Activated CD4-positive, alpha-beta memory T cell treated with anti-CD3 and anti-CD28 coated beads for 36 hours (primary cell): ENCODE measurements around the gene EXOSC10. TPM values are rescaled to one million over a fixed set of nuclear protein-coding genes. Genes with fewer than 3 reads are reported as not detected.
"Not testable (repeated sequence)": the region's sequence is repeated elsewhere in the genome, so short reads cannot be mapped to it uniquely, and the experiment has no call there.

Experiments
- CTCF ChIA-PET: fragments of 350-600 bp; sonication (Branson Sonifier 250); formaldehyde crosslinking; loops from one replicate; lab custom pipeline; 2021; ENCODE audit warnings: antibody characterized with exemption, inconsistent platforms; lab: Charles Lee
- POLR2A ChIA-PET: fragments of 350-600 bp; sonication (Branson Sonifier 250); formaldehyde crosslinking; loops from one replicate; lab custom pipeline; 2021; ENCODE audit warnings: antibody characterized with exemption; lab: Charles Lee
- DNase-seq: peaks from one replicate; pipeline ENCODE4 v3.0.0-alpha.2; 2020
- H3K27ac Mint-ChIP-seq: one replicate; pipeline ENCODE4 v1.8.0; 2021; ENCODE audit warnings: mixed read lengths
- H3K27me3 Mint-ChIP-seq: one replicate; pipeline ENCODE4 v1.8.0; 2021; ENCODE audit warnings: mixed read lengths
- H3K36me3 Mint-ChIP-seq: one replicate; pipeline ENCODE4 v1.8.0; 2021; ENCODE audit warnings: mixed read lengths
- H3K4me1 Mint-ChIP-seq: one replicate; pipeline ENCODE4 v1.8.0; 2021; ENCODE audit warnings: low read depth, mixed read lengths
- H3K4me3 Mint-ChIP-seq: one replicate; pipeline ENCODE4 v1.8.0; 2021; ENCODE audit warnings: mild to moderate bottlenecking, mixed read lengths
- H3K9me3 Mint-ChIP-seq: one replicate; pipeline ENCODE4 v1.8.0; 2021; ENCODE audit warnings: mixed read lengths
- intact Hi-C: fragments of 100-400 bp; cut with micrococcal nuclease; formaldehyde crosslinking; loops from one replicate; pipeline ENCODE4 v1.15.1; 2023
- total RNA-seq, 2 experiments: library from RNA; stranded (reverse); gene quantifications; one replicate each; pipeline ENCODE4 v1.2.3, GENCODE V29; 2021

EXOSC10 gene
- total RNA-seq, 2 experiments from 2014 or later = 62.1 to 70.0 TPM

DNA sequence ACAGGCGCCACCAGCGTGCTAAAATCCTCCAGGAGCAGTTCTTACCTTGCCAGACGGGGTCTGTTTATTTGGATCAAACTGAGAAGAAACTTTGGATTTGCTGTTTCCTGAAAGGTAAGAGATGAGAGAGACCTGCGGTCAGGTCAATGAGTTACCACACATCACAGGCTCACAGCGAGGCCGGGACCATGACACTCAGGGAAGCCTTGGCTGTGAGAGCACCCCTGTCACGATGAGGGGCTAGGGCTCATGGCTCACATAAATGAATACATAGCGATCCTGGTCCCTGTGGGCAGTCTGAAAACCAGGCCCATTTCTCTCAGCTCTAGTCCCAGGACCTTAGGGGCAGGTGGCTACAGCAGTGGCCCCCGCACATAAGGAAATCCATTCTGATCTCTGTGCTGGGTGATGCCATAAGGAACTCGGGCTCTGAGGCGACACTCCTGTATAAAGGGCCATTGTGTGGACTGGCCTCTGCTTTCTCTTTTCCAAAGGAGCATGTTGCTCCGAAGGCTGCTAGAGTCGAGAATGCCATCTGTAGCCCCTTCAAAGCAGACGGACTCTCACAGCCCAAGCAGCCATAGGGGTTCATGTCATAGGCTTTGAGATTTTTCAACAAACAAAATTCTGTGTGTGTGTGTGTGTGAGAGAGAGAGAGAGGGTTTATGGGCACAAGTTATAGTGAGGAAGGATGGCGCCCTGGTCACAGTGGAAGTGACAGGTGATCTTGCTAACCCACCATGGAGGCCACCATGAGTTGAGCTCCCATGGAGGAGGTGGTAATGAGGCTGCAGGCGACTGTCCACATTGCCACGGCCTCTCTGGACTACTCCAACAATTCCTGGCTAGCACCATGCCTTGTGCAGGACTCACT is 30.8 kb downstream of the EXOSC10 start:
- H3K4me3 Mint-ChIP-seq = no peak overlapping the region
- H3K27me3 Mint-ChIP-seq = no peaks in the 10 kb centered on the region
- no peak overlapping the region for H3K27ac Mint-ChIP-seq
- ChIA-PET POLR2A (no interaction called here), CTCF (interaction anchor here (1.2 to 2.6 kb wide), 3 partner anchors 8 to 31 kb away, joined by 4 to 10 read pairs (median 5); partner anchors contain the start of gene SRM)
- no peaks in the 10 kb centered on the region for H3K9me3 Mint-ChIP-seq
- peaks cover under 1% of the 10 kb centered on the region for H3K4me1 Mint-ChIP-seq
- intact Hi-C loops = loop anchor here (10.0 kb wide), 1 partner anchor 196 kb away; the partner anchor contains the start of gene MTOR
- H3K36me3 Mint-ChIP-seq = peaks cover 59% of the 10 kb centered on the region
- DNase-seq = no peak

DNA sequence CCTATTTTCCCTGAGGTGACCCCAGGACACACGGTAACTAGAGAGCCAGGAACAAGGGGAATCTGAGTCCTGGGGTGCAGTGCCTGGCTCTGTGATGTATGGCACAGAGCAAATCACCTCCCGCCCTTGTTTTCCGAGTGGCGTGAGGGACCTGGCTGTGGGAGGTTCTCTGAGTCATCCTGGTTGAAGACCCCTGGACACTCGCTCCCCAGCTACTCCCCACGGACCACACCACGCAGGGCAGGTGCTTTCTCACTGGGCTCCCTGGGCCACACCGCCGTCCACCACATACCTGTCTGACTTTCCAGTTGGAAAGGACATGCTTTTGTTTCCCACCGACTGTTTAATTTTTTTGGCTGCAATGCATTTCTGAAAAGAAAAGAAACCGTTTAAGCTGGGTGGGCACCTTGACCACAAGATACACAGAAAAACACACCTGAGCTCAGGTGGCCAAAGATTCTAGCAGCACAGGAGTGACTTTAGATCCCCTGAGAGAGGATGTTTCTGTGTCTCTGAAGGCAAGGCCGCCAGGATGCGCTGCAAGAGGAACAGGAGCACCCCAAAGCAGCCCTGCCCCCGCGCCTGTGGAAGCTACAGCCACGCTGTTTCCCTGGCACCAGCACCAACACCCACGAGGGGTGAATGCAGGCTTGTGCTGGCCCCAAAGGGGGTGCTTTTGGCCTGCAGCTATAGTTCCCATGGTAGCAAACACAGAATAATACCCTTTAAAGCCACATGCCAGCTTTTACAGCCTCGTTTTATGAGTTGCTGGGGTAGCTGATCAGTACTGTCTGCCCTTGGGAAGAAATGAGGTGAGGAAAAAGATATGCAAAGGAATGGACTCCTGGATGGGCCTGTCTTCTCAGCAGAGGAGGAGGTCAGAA is 31.7 kb downstream of the EXOSC10 start:
- no peak for DNase-seq
- intact Hi-C loops = loop anchor here (10.0 kb wide), 1 partner anchor 197 kb away; the partner anchor contains the start of gene MTOR
- H3K4me1 Mint-ChIP-seq = peaks cover 9% of the 10 kb centered on the region
- H3K4me3 Mint-ChIP-seq = no peak overlapping the region
- no peaks in the 10 kb centered on the region for H3K27me3 Mint-ChIP-seq
- POLR2A ChIA-PET = no interaction called here
- peaks cover 58% of the 10 kb centered on the region for H3K36me3 Mint-ChIP-seq
- CTCF ChIA-PET = interaction anchor here (1.2 kb wide), 1 partner anchor 30 kb away, joined by 5 read pairs; no protein-coding TSS in a partner anchor
- H3K27ac Mint-ChIP-seq = no peak overlapping the region
- no peaks in the 10 kb centered on the region for H3K9me3 Mint-ChIP-seq

DNA sequence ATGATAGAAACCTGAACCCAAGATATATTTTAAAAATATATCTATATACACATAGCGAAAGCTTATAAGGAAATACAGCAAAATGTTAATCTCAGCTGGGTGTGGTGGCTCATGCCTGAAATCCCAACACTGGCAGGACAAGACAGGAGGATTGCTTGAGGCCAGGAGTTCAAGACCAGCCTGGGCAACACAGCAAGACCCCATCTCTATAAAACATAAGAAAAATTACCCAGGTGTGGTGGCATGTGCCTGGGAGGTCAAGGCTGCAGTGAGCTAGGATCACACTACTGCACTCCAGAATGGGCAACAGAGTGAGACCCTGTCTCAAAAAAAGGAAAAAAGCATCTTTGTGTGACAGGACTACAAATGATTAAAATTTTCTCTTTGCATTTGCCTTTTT is 33.9 kb downstream of the EXOSC10 start:
- no peaks in the 10 kb centered on the region for H3K9me3 Mint-ChIP-seq
- peaks cover 27% of the 10 kb centered on the region for H3K4me1 Mint-ChIP-seq
- ChIA-PET POLR2A (no interaction called here), CTCF (interaction anchor here (8.2 kb wide), 1 partner anchor 29 kb away, joined by 85 read pairs; no protein-coding TSS in a partner anchor)
- no peak for DNase-seq
- H3K27me3 Mint-ChIP-seq = no peaks in the 10 kb centered on the region
- intact Hi-C loops = loop anchor here (10.0 kb wide), 1 partner anchor 199 kb away; the partner anchor contains the start of gene MTOR
- no peak overlapping the region for H3K4me3 Mint-ChIP-seq
- no peak overlapping the region for H3K27ac Mint-ChIP-seq
- H3K36me3 Mint-ChIP-seq = peaks cover 45% of the 10 kb centered on the region

DNA sequence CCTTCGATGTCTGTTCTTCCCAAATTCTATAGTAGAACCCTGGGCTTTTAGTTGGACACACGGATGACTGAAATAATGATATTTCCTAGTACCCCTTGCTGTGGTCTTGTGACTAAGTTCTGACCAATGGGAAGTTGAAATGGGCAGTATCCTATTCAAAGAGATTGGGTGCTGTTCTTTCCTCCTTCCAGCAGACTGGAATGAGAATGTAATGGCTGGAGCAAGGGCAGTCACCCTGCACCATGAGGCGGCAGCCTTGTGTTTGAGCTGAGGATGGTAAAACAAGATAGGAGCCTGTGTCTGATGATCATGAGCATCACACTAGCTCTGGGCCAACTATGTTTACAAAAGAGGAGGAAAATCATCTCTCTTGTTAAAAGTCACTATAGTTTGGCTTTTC is 34.7 kb downstream of the EXOSC10 start:
- H3K4me3 Mint-ChIP-seq = no peak overlapping the region
- POLR2A ChIA-PET = no interaction called here
- no peaks in the 10 kb centered on the region for H3K27me3 Mint-ChIP-seq
- CTCF ChIA-PET = interaction anchor here (8.2 kb wide), 1 partner anchor 28 kb away, joined by 85 read pairs; no protein-coding TSS in a partner anchor
- DNase-seq = no peak
- no peaks in the 10 kb centered on the region for H3K9me3 Mint-ChIP-seq
- peaks cover 44% of the 10 kb centered on the region for H3K36me3 Mint-ChIP-seq
- peaks cover 30% of the 10 kb centered on the region for H3K4me1 Mint-ChIP-seq
- H3K27ac Mint-ChIP-seq = no peak overlapping the region
- intact Hi-C loops = loop anchor here (10.0 kb wide), 1 partner anchor 200 kb away; the partner anchor contains the start of gene MTOR

DNA sequence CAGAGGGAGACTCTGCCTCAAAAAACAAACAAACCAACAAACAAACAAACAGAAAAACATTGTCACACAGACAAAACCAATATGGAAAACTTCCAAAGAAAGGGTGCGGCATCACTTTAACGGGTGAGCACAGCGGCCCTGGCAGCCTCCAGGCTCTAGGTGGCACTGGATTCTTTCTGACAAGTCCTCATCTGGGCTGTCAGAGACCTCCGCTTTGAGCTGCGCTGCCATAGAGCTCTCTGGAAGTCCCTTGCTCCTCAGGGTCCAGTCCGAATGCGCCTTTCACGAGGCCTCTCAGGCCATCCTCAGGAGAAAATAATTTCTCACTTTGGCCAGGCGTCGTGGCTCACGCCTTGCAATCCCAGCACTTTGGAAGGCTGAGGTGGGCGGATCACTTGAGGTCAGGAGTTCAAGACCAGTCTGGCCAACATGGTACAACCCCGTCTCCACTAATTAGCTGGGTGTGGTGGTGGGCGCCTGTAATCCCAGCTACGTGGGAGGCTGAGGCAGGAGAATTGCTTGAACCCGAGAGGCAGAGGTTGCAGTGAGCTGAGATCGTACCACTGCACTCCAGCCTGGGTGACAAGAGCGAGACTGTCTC is 35.6 kb downstream of the EXOSC10 start:
- CTCF ChIA-PET = interaction anchor here (8.2 kb wide), 1 partner anchor 27 kb away, joined by 85 read pairs; no protein-coding TSS in a partner anchor
- intact Hi-C loops = loop anchor here (10.0 kb wide), 1 partner anchor 201 kb away; the partner anchor contains the start of gene MTOR
- not testable (repeated sequence) for DNase-seq

DNA sequence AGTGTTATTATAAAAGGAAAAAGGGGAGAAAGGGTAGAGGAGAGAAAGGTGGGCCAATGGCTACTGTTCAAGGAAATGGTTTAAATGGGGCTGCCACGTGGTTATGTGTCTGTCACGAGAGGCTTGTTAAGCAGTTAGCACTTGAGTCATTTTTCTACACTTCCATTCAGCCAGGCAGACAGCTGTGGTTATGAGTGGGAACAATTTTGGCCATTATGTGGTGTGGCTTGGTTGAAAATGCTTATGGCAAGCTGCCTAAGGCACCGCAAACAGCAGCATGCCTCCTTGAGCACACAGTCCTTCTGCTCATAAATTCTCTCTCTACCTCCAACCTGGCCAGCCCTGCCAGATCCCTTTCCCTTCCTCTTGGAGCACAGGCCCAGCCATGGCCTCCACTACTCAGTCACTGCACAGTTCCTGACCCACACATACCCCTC is 36.7 kb downstream of the EXOSC10 start:
- Mint-ChIP-seq H3K4me3 (no peak overlapping the region), H3K9me3 (no peaks in the 10 kb centered on the region), H3K4me1 (peaks cover 40% of the 10 kb centered on the region), H3K36me3 (peaks cover 37% of the 10 kb centered on the region), H3K27ac (peak overlapping the region; percentile 63), H3K27me3 (no peaks in the 10 kb centered on the region)
- DNase-seq = peak; percentile 72
- POLR2A ChIA-PET = interaction anchor here (0.9 to 2.6 kb wide), 2 partner anchors 25 to 35 kb away, joined by 3 to 8 read pairs; no protein-coding TSS in a partner anchor
- CTCF ChIA-PET = interaction anchor here (8.2 kb wide), 1 partner anchor 26 kb away, joined by 85 read pairs; no protein-coding TSS in a partner anchor
- intact Hi-C loops = loop anchor here (10.0 kb wide), 1 partner anchor 202 kb away; the partner anchor contains the start of gene MTOR

More for the DNA sequence above, 35.6 kb downstream of the EXOSC10 start:
- H3K4me1 Mint-ChIP-seq = peaks cover 31% of the 10 kb centered on the region
- H3K4me3 Mint-ChIP-seq, H3K9me3 Mint-ChIP-seq, H3K27me3 Mint-ChIP-seq, H3K27ac Mint-ChIP-seq, POLR2A ChIA-PET: not testable (repeated sequence)
- peaks cover 39% of the 10 kb centered on the region for H3K36me3 Mint-ChIP-seq

DNA sequence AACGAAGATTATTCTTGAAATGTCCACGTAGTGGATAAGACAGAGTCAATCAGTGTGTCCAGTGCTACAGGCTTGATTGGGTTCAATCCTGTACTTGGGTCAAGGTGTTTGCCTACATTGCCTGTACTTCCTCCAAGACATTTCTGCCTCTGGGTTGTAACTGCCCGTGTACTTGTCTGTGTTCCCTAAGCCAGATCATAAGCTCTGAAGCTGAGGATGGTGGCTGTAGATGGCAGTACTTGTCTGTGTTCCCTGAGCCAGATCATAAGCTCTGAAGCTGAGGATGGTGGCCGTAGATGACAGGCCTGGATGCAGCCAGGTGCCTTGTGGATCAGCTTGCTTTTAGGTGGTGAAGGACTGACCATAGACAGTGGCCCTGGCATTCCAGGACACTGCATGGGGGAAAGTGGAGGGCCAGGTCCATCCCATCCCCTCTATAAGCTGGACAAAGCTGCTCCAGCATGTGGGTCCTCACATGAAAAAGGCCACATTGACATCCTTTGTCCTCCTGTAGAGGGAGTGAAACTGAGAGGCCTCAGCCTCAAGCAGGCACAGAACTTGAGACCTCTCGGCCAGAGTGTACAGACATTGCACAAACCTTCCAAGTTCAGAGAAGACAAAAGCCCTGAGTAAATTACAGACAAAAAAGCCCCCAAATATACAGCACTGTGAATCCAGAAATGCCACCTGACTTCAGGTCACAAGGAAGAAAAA is 37.9 kb downstream of the EXOSC10 start:
- Mint-ChIP-seq H3K36me3 (peaks cover 40% of the 10 kb centered on the region), H3K4me3 (peak overlapping the region; percentile 94)

DNA sequence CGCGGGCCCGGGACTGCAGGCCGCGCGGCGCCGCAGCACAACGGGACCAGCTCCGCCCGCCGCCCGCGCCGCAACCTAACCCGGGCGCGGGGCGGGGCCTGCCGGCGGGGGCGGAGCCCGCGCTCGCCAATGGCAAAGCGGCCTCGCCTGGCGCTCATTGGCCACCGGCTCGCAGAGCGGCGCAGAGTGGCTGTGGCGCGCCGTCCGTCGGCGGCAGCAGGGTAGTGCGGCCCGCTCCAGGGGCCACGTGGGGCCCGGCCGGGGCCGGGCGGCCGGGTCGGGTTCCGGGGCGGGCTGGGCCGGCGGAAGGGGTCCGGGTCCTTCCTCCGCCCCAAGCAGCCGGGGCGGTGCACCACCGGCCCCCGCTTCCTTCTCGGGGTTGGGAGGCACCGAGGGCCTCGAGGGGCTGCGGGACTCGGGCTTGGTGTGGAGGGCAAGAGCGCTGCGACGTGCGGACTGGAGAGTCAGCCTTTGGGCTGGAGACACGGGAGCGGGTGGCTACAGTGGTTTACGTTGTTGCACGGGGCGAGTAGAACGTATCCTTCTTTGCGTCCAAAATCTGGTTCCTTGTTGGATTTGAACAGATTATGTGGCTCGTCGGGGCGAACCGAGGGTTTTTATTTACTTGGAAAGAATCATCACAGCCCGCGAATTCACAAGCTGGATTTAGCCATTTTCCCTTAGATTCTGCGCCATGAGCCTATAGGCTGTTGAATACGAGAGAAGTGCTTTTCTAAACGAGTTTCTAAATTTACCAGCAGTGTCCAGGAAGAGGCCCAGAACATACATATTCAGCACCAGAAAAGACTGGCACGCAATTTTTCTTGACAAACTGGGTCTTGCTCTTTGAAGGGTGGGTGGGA is 39.5 kb downstream of the EXOSC10 start, which contains the start of gene SRM:
Gene SRM (minus strand): TSS at position 51 of the 863 bp plus-strand sequence. CDS start 75 bp downstream, outside the sequence.
- Mint-ChIP-seq H3K4me3 (peak within 1 kb of the TSS; percentile 94), H3K9me3 (no peaks in the 10 kb centered on the region), H3K27ac (peak within 1 kb of the TSS; percentile 93), H3K4me1 (peaks cover 46% of the 10 kb centered on the region), H3K36me3 (peaks cover 34% of the 10 kb centered on the region), H3K27me3 (no peaks in the 10 kb centered on the region)
- peak; percentile 93 for DNase-seq
- ChIA-PET POLR2A (interaction anchor here (0.7 to 3.1 kb wide), 8 partner anchors 9 to 98 kb away, joined by 3 to 15 read pairs (median 4); partner anchors contain the start of genes EXOSC10 and TARDBP), CTCF (interaction anchor here (1.3 to 8.2 kb wide), 4 partner anchors 10 to 582 kb away, joined by 4 to 85 read pairs (median 6); partner anchors contain the start of gene EXOSC10)
- intact Hi-C loops = loop anchor here (1.0 to 10.0 kb wide), 4 partner anchors 23 to 205 kb away; partner anchors contain the start of genes EXOSC10, MTOR and TARDBP

More for the DNA sequence above, 37.9 kb downstream of the EXOSC10 start:
- DNase-seq = no peak
- ChIA-PET CTCF (interaction anchor here (1.3 to 8.2 kb wide), 2 partner anchors 25 to 581 kb away, joined by 4 to 85 read pairs; no protein-coding TSS in a partner anchor), POLR2A (interaction anchor here (0.8 to 3.1 kb wide), 6 partner anchors 11 to 185 kb away, joined by 3 to 15 read pairs (median 4); partner anchors contain the start of genes EXOSC10 and TARDBP)
- intact Hi-C loops = loop anchor here (2.0 to 10.0 kb wide), 3 partner anchors 25 to 203 kb away; partner anchors contain the start of genes MTOR and TARDBP
- Mint-ChIP-seq H3K27ac (peak overlapping the region; percentile 93), H3K9me3 (no peaks in the 10 kb centered on the region), H3K27me3 (no peaks in the 10 kb centered on the region), H3K4me1 (peaks cover 46% of the 10 kb centered on the region)

DNA sequence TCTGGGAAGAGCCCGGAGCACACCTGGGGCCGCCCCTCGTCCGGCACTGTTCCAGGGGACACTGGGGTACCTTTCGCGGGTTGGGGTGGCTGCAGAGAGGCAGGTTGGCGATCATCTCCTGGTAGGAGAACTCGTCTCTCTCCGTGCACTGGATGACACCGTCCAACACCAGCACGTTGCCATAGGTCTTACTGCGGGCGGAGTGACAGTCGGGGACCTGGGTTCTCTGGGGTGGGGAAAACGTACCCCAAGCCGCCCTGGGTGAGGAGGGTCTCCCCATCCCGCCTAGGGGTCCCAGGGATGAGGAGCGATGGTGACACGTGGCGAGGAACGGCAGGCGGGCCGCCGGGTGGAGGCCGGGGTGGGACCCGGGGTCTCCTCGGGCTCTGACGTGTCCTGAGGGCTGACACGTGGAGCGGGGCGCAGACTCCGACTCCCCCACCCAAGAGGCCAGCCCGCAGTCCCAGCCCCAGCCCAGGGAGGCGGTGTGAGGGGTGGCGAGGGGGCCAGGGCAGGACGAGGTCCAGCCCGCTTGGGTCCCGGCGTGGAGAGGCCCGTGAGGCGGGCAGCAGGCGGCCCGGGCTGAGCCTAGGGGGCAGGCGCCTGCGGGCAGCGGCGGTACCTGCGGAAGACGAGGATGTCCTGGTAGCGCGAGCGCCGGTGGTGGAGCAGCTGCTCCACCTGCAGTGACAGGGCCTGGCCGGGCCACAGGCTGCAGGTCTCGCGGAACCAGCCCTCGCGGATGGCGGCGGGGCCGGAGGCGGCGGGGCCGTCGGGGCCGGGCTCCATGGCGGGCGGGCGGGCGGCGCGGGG is 40.3 kb downstream of the EXOSC10 start:
- Mint-ChIP-seq H3K36me3 (peaks cover 32% of the 10 kb centered on the region), H3K4me1 (peaks cover 46% of the 10 kb centered on the region), H3K4me3 (peak overlapping the region; percentile 88), H3K27ac (peak overlapping the region; percentile 79), H3K27me3 (no peaks in the 10 kb centered on the region), H3K9me3 (no peaks in the 10 kb centered on the region)
- DNase-seq = peak; percentile 18
- intact Hi-C loops = no loop called here
- CTCF ChIA-PET = interaction anchor here (1.1 to 8.2 kb wide), 5 partner anchors 10 to 586 kb away, joined by 3 to 85 read pairs (median 7); partner anchors contain the start of gene EXOSC10
- POLR2A ChIA-PET = interaction anchor here (0.7 to 3.1 kb wide), 5 partner anchors 8 to 99 kb away, joined by 3 to 15 read pairs (median 5); partner anchors contain the start of gene EXOSC10
